ENCODE measurements around the gene ITGB2. TPM values are rescaled to one million over a fixed set of nuclear protein-coding genes. Genes with fewer than 3 reads are reported as not detected.

Gene ITGB2
- total RNA-seq, 1 donor from 2014 or later: not detected

DNA sequence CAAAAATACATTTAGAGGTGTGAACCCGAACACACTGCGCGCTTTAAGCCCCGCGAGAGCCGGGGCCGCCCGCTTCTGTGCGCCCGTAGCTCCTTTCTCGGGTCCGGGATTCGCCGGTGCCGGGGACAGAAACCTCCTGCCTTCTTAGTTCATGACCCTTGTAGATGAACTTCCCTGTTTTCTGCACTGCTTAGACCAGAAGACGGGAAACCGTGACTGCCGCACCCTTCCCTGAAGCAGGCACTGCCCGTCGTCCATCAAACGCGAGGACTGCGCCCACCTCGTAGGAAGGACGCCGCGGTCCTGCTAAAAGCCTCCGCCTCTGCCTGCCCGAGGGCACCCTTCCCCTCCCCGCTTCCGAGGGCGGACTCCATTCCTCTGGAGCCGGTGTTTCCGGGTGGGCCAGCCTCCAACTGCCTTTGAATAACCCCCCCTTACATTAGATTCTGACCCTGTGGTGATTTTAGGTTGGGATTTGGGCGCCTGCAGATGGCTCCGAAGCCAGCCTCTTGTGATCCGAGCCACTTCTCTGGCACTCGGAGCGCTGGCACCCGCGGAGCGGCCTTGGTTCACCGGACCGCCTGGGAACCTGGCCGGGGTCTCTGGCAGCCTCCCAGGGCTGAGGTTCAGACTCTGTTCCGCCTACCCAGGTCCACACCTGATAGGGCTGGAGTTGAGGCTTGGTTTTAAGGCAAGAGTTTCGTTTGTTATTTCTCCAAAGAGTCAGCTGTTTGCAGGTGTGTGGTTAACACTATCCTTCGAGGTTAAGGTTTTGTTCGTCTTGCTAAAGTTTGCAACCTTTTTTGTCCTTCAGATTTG, 46.0 kb downstream of the ITGB2 start:
- H3K36me3 Mint-ChIP-seq: peaks cover 3% of the 10 kb centered on the region
- peaks cover 27% of the 10 kb centered on the region for H3K4me1 Mint-ChIP-seq
- Histone ChIP-seq H3K9me3 (ENCODE audit: low read depth) (no peaks in the 10 kb centered on the region), H4K20me1 (ENCODE audit: low read depth) (peaks cover 34% of the 10 kb centered on the region), H3K4me3 (peak overlapping the region; percentile 67), H3K4me1 (peaks cover 11% of the 10 kb centered on the region), H3F3A (ENCODE audit: low read depth) (peaks cover 16% of the 10 kb centered on the region), H2AFZ (replicated peaks) (peak overlapping the region; percentile 80), H3K9ac (no peak overlapping the region), H3K27me3 (peaks cover 39% of the 10 kb centered on the region), H3K36me3 (no peaks in the 10 kb centered on the region), H3K27ac (no peak overlapping the region), H3K79me2 (ENCODE audit: low read depth) (peaks cover 35% of the 10 kb centered on the region), H3K4me2 (peak overlapping the region; percentile 92)
- no peaks in the 10 kb centered on the region for H3K9me3 Mint-ChIP-seq
- H3K4me3 Mint-ChIP-seq: peak overlapping the region; percentile 86
- TF ChIP-seq EZH2 (IDR thresholded peaks at IDR 0.05) (peak; percentile 96), EZH2phosphoT487 (IDR thresholded peaks at IDR 0.05) (peak; percentile 87)
- TF ChIP-seq, protein P1, sequence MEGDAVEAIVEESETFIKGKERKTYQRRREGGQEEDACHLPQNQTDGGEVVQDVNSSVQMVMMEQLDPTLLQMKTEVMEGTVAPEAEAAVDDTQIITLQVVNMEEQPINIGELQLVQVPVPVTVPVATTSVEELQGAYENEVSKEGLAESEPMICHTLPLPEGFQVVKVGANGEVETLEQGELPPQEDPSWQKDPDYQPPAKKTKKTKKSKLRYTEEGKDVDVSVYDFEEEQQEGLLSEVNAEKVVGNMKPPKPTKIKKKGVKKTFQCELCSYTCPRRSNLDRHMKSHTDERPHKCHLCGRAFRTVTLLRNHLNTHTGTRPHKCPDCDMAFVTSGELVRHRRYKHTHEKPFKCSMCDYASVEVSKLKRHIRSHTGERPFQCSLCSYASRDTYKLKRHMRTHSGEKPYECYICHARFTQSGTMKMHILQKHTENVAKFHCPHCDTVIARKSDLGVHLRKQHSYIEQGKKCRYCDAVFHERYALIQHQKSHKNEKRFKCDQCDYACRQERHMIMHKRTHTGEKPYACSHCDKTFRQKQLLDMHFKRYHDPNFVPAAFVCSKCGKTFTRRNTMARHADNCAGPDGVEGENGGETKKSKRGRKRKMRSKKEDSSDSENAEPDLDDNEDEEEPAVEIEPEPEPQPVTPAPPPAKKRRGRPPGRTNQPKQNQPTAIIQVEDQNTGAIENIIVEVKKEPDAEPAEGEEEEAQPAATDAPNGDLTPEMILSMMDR (IDR thresholded peaks at IDR 0.05): no peak
- no peak overlapping the region for H3K27ac Mint-ChIP-seq
- DNase-seq (ENCODE audit: low spot score): peak; percentile 49
- H3K27me3 Mint-ChIP-seq (ENCODE audit: insufficient read depth, low read depth): peaks cover 32% of the 10 kb centered on the region

DNA sequence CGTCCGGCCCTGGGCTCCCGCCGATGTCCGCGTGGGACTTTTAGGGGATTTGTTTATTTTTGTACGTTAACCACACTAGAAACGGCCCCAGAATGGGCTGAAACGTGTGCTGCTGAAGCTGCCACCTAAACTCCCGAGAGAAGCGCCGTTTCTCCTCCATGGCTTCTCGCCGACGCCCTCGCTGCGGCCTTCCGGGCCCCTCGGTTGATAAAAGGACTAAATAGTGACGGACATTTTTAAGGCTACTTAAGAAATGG, 46.5 kb downstream of the ITGB2 start:
- DNase-seq (ENCODE audit: low spot score): no peak
- Histone ChIP-seq H3K27me3 (peaks cover 39% of the 10 kb centered on the region), H2AFZ (replicated peaks) (peak overlapping the region; percentile 80), H3K4me2 (peak overlapping the region; percentile 92), H3K9ac (no peak overlapping the region), H3K4me1 (peaks cover 11% of the 10 kb centered on the region), H3K4me3 (peak overlapping the region; percentile 67), H4K20me1 (ENCODE audit: low read depth) (peaks cover 39% of the 10 kb centered on the region), H3K36me3 (no peaks in the 10 kb centered on the region), H3K9me3 (ENCODE audit: low read depth) (no peaks in the 10 kb centered on the region), H3F3A (ENCODE audit: low read depth) (peaks cover 16% of the 10 kb centered on the region), H3K27ac (no peak overlapping the region), H3K79me2 (ENCODE audit: low read depth) (peaks cover 40% of the 10 kb centered on the region)
- H3K27me3 Mint-ChIP-seq (ENCODE audit: insufficient read depth, low read depth): peaks cover 32% of the 10 kb centered on the region
- H3K4me3 Mint-ChIP-seq: peak overlapping the region; percentile 86
- H3K9me3 Mint-ChIP-seq: no peaks in the 10 kb centered on the region
- no peak overlapping the region for H3K27ac Mint-ChIP-seq
- TF ChIP-seq, protein P1 (IDR thresholded peaks at IDR 0.05): no peak
- no peak for TF ChIP-seq EZH2 (IDR thresholded peaks at IDR 0.05)
- TF ChIP-seq EZH2phosphoT487 (IDR thresholded peaks at IDR 0.05): no peak
- peaks cover 29% of the 10 kb centered on the region for H3K4me1 Mint-ChIP-seq
- peaks cover 3% of the 10 kb centered on the region for H3K36me3 Mint-ChIP-seq

- no peak within 1 kb of the TSS for H3K27ac ChIP-seq
- peak within 1 kb of the TSS; percentile 80 for H2AFZ ChIP-seq (replicated peaks)
- H3K4me1 ChIP-seq: peaks cover 11% of the 10 kb centered on the region
- Mint-ChIP-seq H3K9me3 (no peaks in the 10 kb centered on the region), H3K36me3 (peaks cover 6% of the 10 kb centered on the region), H3K27ac (peak within 1 kb of the TSS; percentile 96), H3K4me3 (peak within 1 kb of the TSS; percentile 98), H3K27me3 (ENCODE audit: insufficient read depth, low read depth) (peaks cover 32% of the 10 kb centered on the region), H3K4me1 (peaks cover 35% of the 10 kb centered on the region)
- H3K9me3 ChIP-seq (ENCODE audit: low read depth): no peaks in the 10 kb centered on the region
- no peaks in the 10 kb centered on the region for H3K36me3 ChIP-seq
- peaks cover 46% of the 10 kb centered on the region for H3K79me2 ChIP-seq (ENCODE audit: low read depth)
- no peak for TF ChIP-seq EZH2phosphoT487 (IDR thresholded peaks at IDR 0.05)
- peak within 1 kb of the TSS; percentile 67 for H3K4me3 ChIP-seq
- peaks cover 39% of the 10 kb centered on the region for H3K27me3 ChIP-seq
- H3K4me2 ChIP-seq: peak within 1 kb of the TSS; percentile 92
- peaks cover 16% of the 10 kb centered on the region for H3F3A ChIP-seq (ENCODE audit: low read depth)
- peak; percentile 99 for DNase-seq (ENCODE audit: low spot score)
- H3K9ac ChIP-seq: peak within 1 kb of the TSS; percentile 73
- peaks cover 45% of the 10 kb centered on the region for H4K20me1 ChIP-seq (ENCODE audit: low read depth)
Observed at GRCh38 chr21:44873356-44874239, 47.1 kb downstream of the ITGB2 start, which contains the start of gene PTTG1IP. Gene PTTG1IP, minus strand, starts transcription at chr21:44873690. Its CDS starts 74 bp downstream, at chr21:44873616.

Measured in neural progenitor cell (in vitro differentiated cells).